LNCaP clone FGC (cell line): Measurements from ENCODE around the gene C2CD2L.

Experiments
- DNase-seq: peaks from one replicate; pipeline ENCODE4 v3.0.0-alpha.2; 2011; ENCODE audit warnings: low read depth
- H3K4me3 ChIP-seq: 2 replicates; pipeline ENCODE4 v1.5.1; 2011; ENCODE audit warnings: mild to moderate bottlenecking, low read depth, low read length, control low read depth
- TF ChIP-seq, protein P1 (sequence below): IDR thresholded peaks from 2 replicates; pipeline ENCODE4 v1.5.1; 2012; ENCODE audit warnings: mild to moderate bottlenecking; ENCODE audit not compliant: control insufficient read depth, insufficient read depth; ENCODE audit errors: extremely low read depth

C2CD2L gene

DNA sequence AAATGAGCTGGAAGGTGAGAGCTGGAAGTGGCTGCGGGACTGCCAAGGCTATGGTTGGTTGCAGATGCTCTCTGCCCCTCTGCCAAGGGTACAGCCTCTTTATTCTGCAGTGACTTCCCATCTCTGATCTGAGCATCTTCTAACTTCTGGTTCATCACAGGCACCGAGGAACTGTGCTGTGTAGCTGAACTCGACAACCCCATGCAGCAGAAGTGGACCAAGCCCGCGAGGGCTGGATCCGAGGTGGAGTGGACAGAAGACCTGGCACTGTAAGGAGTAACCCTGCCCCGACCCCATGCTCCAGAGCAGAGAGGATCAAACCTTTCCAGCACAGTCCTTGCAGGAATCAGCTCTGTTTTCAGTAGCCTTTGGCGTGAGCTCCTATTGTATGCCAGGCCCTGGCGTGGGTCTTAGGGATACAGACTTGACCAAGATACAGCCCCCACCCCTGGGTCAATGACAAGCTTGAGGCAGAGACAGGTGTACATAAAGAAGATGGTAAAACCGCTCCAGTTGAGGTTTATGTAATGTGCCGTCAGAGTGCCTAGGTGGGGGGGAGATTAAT lies 4.3 kb downstream of the C2CD2L start:
- no peak for DNase-seq
- TF ChIP-seq, protein P1, sequence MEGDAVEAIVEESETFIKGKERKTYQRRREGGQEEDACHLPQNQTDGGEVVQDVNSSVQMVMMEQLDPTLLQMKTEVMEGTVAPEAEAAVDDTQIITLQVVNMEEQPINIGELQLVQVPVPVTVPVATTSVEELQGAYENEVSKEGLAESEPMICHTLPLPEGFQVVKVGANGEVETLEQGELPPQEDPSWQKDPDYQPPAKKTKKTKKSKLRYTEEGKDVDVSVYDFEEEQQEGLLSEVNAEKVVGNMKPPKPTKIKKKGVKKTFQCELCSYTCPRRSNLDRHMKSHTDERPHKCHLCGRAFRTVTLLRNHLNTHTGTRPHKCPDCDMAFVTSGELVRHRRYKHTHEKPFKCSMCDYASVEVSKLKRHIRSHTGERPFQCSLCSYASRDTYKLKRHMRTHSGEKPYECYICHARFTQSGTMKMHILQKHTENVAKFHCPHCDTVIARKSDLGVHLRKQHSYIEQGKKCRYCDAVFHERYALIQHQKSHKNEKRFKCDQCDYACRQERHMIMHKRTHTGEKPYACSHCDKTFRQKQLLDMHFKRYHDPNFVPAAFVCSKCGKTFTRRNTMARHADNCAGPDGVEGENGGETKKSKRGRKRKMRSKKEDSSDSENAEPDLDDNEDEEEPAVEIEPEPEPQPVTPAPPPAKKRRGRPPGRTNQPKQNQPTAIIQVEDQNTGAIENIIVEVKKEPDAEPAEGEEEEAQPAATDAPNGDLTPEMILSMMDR, result no peak
- no peak overlapping the region for H3K4me3 ChIP-seq

DNA sequence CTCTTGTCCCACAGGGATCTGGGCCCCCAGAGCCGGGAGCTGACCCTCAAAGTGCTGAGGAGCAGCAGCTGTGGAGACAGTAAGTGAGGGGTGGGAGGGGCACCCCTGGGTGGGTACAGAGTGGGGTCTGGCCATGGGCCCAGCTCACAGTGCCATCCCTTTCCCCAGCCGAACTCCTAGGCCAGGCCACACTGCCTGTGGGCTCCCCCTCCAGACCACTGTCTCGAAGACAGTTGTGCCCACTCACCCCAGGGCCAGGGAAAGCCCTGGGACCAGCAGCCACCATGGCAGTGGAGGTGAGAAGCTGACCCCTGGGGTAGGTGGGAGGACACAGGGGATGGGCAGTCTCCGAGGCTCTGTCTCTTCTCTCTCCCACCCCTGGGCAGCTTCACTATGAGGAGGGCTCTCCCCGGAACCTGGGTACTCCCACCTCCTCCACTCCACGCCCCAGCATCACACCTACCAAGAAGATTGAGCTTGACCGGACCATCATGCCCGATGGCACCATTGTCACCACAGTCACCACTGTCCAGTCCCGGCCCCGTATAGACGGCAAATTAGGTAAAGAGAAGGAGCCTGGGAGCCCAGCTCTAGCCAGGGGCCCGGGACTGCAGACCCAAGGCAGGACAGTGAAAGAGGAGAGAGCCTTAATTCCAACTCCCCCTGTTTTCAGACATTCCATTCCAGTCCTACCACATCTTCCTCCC lies 5.3 kb downstream of the C2CD2L start:
- TF ChIP-seq, protein P1, result no peak
- H3K4me3 ChIP-seq, result no peak overlapping the region
- no peak for DNase-seq

DNA sequence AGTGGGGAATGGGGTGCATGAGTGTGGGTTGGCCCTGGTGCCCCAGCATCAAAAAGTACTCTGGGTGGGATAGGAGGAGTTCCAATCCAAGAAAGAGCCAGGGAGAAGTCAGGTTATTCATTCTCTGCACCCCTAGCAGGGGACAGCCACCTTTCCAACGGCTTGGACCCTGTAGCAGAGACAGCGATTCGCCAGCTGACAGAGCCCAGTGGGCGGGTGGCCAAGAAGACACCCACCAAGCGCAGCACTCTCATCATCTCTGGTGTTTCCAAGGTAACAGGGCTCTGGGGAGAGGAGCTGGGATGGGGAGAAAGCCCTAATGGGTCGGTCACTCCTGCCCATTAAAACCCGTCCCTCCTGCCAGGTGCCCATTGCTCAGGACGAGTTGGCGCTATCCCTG lies 6.6 kb downstream of the C2CD2L start:
- no peak overlapping the region for H3K4me3 ChIP-seq
- no peak for DNase-seq
- TF ChIP-seq, protein P1, result no peak

DNA sequence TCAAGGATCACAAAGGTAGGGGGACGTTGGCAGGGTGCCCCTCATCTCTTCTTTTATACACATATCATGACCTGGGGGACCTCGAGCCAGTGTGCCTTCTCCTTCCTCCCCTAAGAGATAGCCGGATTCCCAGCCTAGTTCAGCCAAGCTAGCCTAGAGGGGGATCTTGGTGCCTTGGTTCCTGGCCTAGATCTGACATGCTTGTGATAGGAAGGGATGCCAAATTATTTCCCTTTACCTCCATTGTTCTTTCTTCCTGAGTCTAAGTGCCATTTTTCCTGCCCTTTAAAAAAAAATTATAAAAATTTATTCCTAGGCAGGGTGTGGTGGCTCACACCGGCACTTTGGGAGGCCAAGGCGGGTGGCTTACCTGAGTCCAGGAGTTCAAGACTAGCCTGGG lies 7.2 kb downstream of the C2CD2L start:
- H3K4me3 ChIP-seq, result no peak overlapping the region
- no peak for DNase-seq
- TF ChIP-seq, protein P1, result no peak

DNA sequence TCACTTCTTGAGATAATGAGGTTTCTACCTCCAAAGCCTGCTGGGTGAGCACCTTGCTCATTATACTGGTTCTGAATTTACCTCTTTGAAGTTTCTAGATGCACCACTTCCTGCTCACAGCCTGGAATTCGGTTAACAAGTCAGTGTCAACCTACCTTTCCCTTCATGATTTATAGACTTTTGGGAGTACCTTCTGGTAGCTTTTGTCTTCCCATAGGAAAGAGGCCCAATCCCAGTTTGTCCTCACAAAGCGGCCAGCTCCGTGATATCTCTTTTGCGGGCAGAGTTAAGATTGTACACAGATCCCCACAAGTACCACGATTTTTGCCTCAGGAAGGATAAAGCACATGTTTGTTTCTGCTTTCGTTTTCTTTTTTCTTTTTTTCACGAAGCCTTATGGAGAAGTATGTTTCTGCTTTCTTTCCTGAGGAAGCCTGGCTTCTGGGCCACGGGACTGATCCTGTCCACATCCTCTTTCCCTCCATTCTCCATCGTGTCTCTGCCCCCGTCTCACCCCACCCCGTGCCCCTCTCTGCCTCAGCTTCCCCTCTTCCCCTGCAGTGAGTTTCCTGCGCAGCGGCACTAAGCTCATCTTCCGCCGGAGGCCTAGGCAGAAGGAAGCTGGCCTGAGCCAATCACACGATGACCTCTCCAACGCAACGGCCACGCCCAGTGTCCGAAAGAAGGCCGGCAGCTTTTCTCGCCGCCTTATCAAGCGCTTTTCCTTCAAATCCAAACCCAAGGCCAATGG lies 8.5 kb downstream of the C2CD2L start:
- TF ChIP-seq, protein P1, result no peak
- DNase-seq, result no peak
- no peak overlapping the region for H3K4me3 ChIP-seq

DNA sequence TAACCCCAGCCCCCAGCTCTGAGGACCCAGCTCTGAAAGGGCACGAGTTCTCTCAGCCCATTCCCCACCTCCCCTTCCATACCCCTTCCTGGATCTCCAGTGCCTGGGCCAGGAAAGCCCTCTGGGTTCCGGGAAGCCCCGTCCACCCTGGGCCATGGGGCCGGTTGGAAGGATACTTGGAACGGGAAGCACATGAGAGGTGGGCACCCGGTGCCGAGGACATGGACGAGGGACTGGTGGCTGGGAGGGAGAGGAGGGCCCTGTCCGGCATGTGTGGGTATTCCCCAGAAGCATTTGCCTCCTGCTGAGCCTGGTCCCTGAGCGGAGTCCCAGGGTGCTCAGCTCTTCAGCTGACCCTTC lies 9.1 kb downstream of the C2CD2L start:
- TF ChIP-seq, protein P1, result no peak
- no peak overlapping the region for H3K4me3 ChIP-seq
- no peak for DNase-seq
